ENCODE data around the gene ESYT1. TPM values are rescaled to one million over a fixed set of nuclear protein-coding genes. Genes with fewer than 3 reads are reported as not detected.

ESYT1 gene
- total RNA-seq, 1 experiment from 2014 or later: 86.7 TPM

GRCh38 chr12:56160894-56161689, 33.0 kb downstream of the ESYT1 start:
- Histone ChIP-seq H3K4me3 (no peak overlapping the region), H3K9me3 (replicated peaks) (no peaks in the 10 kb centered on the region), H3K36me3 (peaks cover 63% of the 10 kb centered on the region), H3K4me1 (peaks cover 22% of the 10 kb centered on the region), H3K27ac (no peak overlapping the region), H3K27me3 (no peaks in the 10 kb centered on the region)
- DNase-seq: no peak

- H3K36me3 ChIP-seq: peaks cover 66% of the 10 kb centered on the region
- peaks cover 22% of the 10 kb centered on the region for H3K4me1 ChIP-seq
- no peak overlapping the region for H3K4me3 ChIP-seq
- no peak for DNase-seq
- H3K9me3 ChIP-seq (replicated peaks): no peaks in the 10 kb centered on the region
- no peak overlapping the region for H3K27ac ChIP-seq
- H3K27me3 ChIP-seq: no peaks in the 10 kb centered on the region
These were observed 33.8 kb downstream of the ESYT1 start for GRCh38 chr12:56161690-56162351.

DNA sequence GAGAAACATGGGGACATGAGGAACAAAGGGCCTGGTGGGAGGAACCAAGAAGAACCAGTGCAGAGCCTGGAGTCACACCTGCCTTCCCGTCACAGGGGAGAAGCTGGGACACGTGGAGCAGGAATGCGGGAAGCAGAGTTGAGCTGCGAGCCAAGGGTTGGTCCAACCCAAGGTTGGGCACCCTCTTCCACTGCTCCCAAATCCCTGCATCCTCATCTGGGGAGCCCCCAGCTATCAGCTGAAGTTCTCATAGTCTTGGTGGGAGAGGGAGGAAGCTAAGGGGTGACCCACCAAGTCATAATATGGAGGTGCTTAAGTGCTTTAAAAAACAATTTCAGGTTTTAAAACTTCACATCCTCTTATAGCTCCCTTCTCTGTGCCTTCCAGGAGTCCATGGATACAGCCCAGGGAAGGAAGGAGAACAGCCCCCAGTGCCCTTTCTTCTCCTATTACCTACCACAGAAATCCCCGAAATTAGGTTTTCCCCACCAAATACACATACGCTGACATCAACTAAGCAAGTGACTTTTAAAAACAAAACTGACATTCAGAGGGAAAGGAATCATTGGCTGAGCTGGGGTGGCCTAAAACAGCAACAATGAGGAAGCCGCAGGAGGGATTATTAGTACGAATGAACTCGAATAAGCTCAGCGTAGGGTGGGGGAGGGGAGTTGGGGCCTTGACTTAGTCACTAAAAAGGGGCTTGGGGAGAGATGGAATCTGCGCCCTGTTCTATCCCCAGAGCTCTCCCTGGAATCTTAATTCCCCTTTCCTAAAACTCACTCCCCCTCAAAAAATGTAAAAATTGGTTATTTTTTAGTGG, 34.6 kb downstream of the ESYT1 start:
- Histone ChIP-seq H3K27ac (no peak overlapping the region), H3K9me3 (replicated peaks) (no peaks in the 10 kb centered on the region), H3K27me3 (no peaks in the 10 kb centered on the region), H3K36me3 (peaks cover 73% of the 10 kb centered on the region), H3K4me1 (peaks cover 19% of the 10 kb centered on the region), H3K4me3 (no peak overlapping the region)
- no peak for DNase-seq

DNA sequence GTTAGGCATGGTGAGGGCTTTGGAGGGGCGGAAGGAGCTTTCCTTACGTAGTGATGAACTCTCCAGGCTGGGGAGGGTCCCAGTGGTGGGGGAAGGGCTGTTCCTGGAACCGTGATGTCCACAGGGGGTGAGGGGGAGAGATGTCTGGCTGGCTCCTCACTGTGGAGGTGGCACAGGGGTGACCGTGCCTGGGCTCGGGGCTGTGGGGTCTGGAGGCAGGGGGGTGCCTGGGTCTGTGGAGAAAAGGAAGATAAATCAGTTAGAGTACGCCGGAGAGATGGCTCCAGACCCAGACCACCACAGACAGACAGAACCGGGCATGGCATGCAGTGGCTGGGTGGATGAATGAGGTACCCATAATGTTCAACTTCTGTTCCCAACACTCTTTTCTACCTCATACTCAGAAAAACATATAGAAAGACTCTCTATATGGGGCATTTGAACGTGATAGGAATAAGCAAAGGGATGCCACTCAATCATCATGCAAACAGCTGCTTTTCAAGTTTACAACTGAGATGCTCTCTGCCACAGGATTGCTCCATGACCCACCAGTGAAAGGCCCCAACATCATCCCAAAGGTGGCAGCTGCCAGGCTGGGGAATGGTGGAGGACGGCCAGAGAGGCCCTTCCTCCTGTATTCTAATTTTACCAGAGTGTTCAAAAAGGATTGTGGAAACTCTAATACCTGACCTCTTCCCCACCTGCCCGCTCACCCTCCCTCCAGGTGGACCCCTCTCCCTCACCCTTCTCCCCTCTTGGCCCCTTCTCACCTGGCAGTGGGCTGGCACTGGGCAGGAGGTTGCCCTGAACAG, 35.7 kb downstream of the ESYT1 start:
- Histone ChIP-seq H3K27ac (no peak overlapping the region), H3K4me3 (no peak overlapping the region), H3K27me3 (no peaks in the 10 kb centered on the region), H3K4me1 (peaks cover 19% of the 10 kb centered on the region), H3K36me3 (peaks cover 83% of the 10 kb centered on the region), H3K9me3 (replicated peaks) (no peaks in the 10 kb centered on the region)
- no peak for DNase-seq

DNA sequence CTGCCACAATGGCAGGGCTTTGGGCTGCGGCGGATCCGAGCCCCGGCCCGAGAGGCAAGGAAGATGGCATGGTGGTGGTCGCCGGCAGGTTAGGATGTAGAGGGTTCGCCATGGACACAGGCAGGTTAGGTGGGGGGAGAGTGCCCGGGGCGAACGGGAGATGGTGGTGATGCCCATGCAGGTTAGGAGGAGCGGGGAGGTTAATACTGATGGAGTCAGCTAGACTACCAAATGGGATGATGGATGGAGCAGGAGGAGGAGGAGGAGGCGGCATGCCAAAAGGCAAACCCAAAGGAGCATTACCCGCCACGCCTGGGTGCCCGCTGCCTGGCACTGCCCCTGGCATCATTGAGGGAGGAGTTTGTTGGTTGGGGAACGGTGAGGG, 36.3 kb downstream of the ESYT1 start:
- Histone ChIP-seq H3K4me3 (no peak overlapping the region), H3K9me3 (replicated peaks) (no peaks in the 10 kb centered on the region), H3K4me1 (peaks cover 19% of the 10 kb centered on the region), H3K27ac (no peak overlapping the region), H3K27me3 (no peaks in the 10 kb centered on the region), H3K36me3 (peaks cover 85% of the 10 kb centered on the region)
- no peak for DNase-seq

DNA sequence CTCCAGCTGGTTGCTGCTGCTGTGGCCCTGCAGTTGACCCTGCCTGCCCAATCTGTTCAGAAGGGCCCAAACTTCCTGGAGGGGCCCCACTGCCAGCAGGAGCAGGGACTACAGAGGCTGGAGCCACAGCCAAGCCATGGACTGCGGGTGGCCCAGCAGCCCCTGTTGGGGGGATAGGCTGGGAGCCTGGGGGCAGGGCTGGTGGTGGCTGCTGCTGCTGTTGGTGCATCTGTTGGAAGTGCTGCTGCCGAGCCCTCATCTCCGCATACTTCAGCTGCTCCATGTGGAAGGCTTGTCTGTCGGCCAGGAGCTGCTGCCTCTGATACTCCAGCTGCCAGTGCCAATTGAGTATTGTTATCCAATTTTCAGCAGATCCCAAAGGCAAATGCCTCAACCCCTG, 37.3 kb downstream of the ESYT1 start:
- H3K4me3 ChIP-seq: no peak overlapping the region
- peaks cover 81% of the 10 kb centered on the region for H3K36me3 ChIP-seq
- DNase-seq: peak; percentile 70 to 73
- H3K27ac ChIP-seq: peak overlapping the region; percentile 52
- H3K9me3 ChIP-seq (replicated peaks): no peaks in the 10 kb centered on the region
- peaks cover 10% of the 10 kb centered on the region for H3K4me1 ChIP-seq
- no peaks in the 10 kb centered on the region for H3K27me3 ChIP-seq

GRCh38 chr12:56169229-56169759, 41.2 kb downstream of the ESYT1 start:
- DNase-seq: no peak
- no peaks in the 10 kb centered on the region for H3K9me3 ChIP-seq (replicated peaks)
- H3K4me1 ChIP-seq: peaks cover 8% of the 10 kb centered on the region
- H3K36me3 ChIP-seq: peaks cover 73% of the 10 kb centered on the region
- no peak overlapping the region for H3K27ac ChIP-seq
- H3K4me3 ChIP-seq: no peak overlapping the region
- H3K27me3 ChIP-seq: no peaks in the 10 kb centered on the region

- H3K9me3 ChIP-seq (replicated peaks): no peaks in the 10 kb centered on the region
- peaks cover 61% of the 10 kb centered on the region for H3K36me3 ChIP-seq
- H3K4me3 ChIP-seq: no peak overlapping the region
- DNase-seq: no peak
- no peak overlapping the region for H3K27ac ChIP-seq
- H3K27me3 ChIP-seq: no peaks in the 10 kb centered on the region
- no peaks in the 10 kb centered on the region for H3K4me1 ChIP-seq
These were observed 44.8 kb downstream of the ESYT1 start for GRCh38 chr12:56172839-56173238.

DNA sequence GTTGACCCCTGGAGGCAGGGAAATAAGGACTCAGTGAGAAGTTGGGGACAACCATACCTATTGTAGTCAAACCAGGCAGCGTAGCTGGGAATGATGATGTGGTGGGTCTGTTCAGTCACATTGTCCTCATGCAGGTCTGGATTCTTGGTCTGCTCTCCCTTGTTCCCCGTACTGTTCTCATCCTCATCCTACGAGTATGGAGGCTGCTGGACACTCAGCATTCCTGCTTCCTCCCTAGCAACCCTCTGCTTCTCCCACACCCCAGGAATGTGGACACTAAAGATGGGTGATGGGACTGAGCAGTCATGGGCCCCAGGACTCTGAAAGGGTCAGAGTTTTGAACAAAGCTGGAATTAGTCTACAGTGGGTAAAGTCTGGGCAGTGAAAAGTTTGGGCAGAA, 50.3 kb downstream of the ESYT1 start:
- no peaks in the 10 kb centered on the region for H3K27me3 ChIP-seq
- H3K27ac ChIP-seq: no peak overlapping the region
- no peaks in the 10 kb centered on the region for H3K4me1 ChIP-seq
- DNase-seq: no peak
- peaks cover 68% of the 10 kb centered on the region for H3K36me3 ChIP-seq
- H3K9me3 ChIP-seq (replicated peaks): no peaks in the 10 kb centered on the region
- H3K4me3 ChIP-seq: no peak overlapping the region

GRCh38 chr12:56186957-56187356, 58.9 kb downstream of the ESYT1 start:
- no peaks in the 10 kb centered on the region for H3K27me3 ChIP-seq
- no peak for DNase-seq
- peaks cover 41% of the 10 kb centered on the region for H3K36me3 ChIP-seq
- no peaks in the 10 kb centered on the region for H3K9me3 ChIP-seq (replicated peaks)
- H3K4me1 ChIP-seq: peaks cover 5% of the 10 kb centered on the region; the same call in 1 of the 2 replicates
- no peak overlapping the region for H3K27ac ChIP-seq
- no peak overlapping the region for H3K4me3 ChIP-seq

- peak in 1 of 2 experiments; percentile 24 for DNase-seq
- Histone ChIP-seq H3K27ac (peak overlapping the region; percentile 64), H3K4me1 (peaks cover 6% of the 10 kb centered on the region; the same call in 1 of the 2 replicates), H3K4me3 (peak overlapping the region; percentile 73), H3K36me3 (peaks cover 30% of the 10 kb centered on the region), H3K27me3 (no peaks in the 10 kb centered on the region), H3K9me3 (replicated peaks) (no peaks in the 10 kb centered on the region)
These were observed 60.2 kb downstream of the ESYT1 start for GRCh38 chr12:56188131-56188777.

DNA sequence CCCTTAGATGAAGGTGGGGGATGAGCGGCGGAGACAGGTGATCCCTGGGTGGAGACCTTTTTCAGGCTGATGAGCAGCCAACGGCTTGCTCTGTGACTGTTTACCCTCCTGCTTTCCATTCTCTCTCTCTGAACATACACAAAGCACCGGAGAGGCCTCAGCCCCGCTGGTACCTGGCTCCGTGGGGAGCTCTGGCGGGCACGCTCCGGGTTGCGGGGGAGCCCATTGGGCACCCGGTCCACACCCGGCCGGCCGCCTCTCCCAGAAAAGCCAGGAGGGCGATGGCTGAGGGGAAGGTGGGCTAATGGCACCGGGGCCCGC, 60.7 kb downstream of the ESYT1 start:
- Histone ChIP-seq H3K27me3 (no peaks in the 10 kb centered on the region), H3K4me1 (peaks cover 8% of the 10 kb centered on the region; the same call in 1 of the 2 replicates), H3K4me3 (peak overlapping the region; percentile 73), H3K27ac (peak overlapping the region; percentile 64), H3K36me3 (peaks cover 25% of the 10 kb centered on the region), H3K9me3 (replicated peaks) (no peaks in the 10 kb centered on the region)
- DNase-seq: peak; percentile 54 to 69

DNA sequence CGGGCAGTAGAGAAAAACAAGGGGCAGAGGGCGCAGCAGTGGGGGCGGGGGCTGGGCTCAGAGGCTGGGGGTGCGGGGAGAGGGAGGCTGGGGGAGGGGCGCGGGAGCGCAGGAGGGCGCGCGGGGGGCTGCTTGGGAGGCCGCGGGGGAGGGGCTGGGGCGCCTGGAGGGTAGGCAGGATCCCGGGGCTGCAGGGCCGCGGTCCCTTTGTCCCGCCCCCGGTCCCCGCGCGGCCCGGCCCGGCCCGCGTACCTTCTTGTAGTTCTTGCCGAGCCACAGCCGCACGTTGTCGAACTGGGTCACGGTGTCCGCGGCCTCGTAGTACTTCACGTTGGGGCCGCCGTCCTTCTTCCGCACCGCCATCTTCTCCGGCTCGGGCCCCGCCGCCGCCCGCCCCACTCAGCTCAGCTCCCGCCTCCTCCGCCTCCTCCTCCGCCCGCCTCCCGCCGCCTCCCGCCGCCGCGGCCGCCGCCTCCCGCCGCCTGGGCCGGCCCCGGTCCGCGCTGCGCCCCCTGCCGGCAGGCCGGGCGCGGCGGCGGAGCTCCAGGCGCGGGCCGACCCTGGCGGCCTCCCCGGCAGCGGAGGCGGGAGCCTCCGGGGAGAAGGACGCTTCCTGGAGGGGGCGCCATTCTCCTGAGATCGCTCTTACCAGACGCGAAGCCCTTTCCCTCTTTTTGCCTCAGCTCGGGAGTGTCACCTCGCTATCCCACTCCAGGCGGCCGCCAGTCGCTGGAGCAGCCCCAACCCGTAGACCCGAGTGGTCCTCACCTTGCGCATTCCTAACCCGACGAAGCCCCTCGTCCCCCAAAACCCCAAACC, 61.2 kb downstream of the ESYT1 start, which contains the start of gene SMARCC2:
TSS of gene SMARCC2 (minus strand) at position 385 of the 819 bp plus-strand sequence. CDS start at position 363, 22 bp downstream.
- Histone ChIP-seq H3K4me3 (peak within 1 kb of the TSS; percentile 73), H3K36me3 (peaks cover 21% of the 10 kb centered on the region), H3K4me1 (peaks cover 8% of the 10 kb centered on the region; the same call in 1 of the 2 replicates), H3K27ac (peak within 1 kb of the TSS; percentile 64), H3K27me3 (no peaks in the 10 kb centered on the region), H3K9me3 (replicated peaks) (no peaks in the 10 kb centered on the region)
- peak; percentile 91 to 93 for DNase-seq

All from SJCRH30 (cell line).